Measurements from ENCODE around the gene BTLA. TPM values are rescaled to one million over a fixed set of nuclear protein-coding genes. Genes with fewer than 3 reads are reported as not detected.
"Not testable (repeated sequence)": the region's sequence is repeated elsewhere in the genome, so short reads cannot be mapped to it uniquely, and the experiment has no call there.

BTLA gene
- total RNA-seq, 2 experiments from 2014 or later, result 45.7 to 46.3 TPM

- ChIA-PET CTCF (interaction anchor here (2.2 kb wide), 1 partner anchor 12 kb away, joined by 5 read pairs; no protein-coding TSS in a partner anchor), POLR2A (interaction anchor here (1.2 kb wide), 1 partner anchor 92 kb away, joined by 3 read pairs; the partner anchor contains the start of gene CD200)
- Mint-ChIP-seq H3K4me1 (no peaks in the 10 kb centered on the region), H3K27me3 (peaks cover 3% of the 10 kb centered on the region), H3K4me3 (no peak overlapping the region), H3K27ac (no peak overlapping the region), H3K36me3 (ENCODE audit: low read depth) (no peaks in the 10 kb centered on the region), H3K9me3 (no peaks in the 10 kb centered on the region)
- no peak for DNase-seq
Measured at GRCh38 chr3:112425382-112425781, 73.9 kb downstream of the BTLA start.

- Mint-ChIP-seq H3K9me3 (no peaks in the 10 kb centered on the region), H3K36me3 (ENCODE audit: low read depth) (no peaks in the 10 kb centered on the region), H3K27me3 (peaks cover 3% of the 10 kb centered on the region), H3K4me3 (no peak overlapping the region), H3K27ac (no peak overlapping the region), H3K4me1 (no peaks in the 10 kb centered on the region)
- DNase-seq, result no peak
- ChIA-PET POLR2A (interaction anchor here (1.2 kb wide), 1 partner anchor 91 kb away, joined by 3 read pairs; the partner anchor contains the start of gene CD200), CTCF (interaction anchor here (2.2 kb wide), 1 partner anchor 13 kb away, joined by 5 read pairs; no protein-coding TSS in a partner anchor)
Measured at GRCh38 chr3:112424394-112424793, 74.9 kb downstream of the BTLA start.

- CTCF ChIA-PET; POLR2A ChIA-PET; H3K4me3 Mint-ChIP-seq; H3K9me3 Mint-ChIP-seq; H3K27me3 Mint-ChIP-seq; H3K36me3 Mint-ChIP-seq (ENCODE audit: low read depth); H3K27ac Mint-ChIP-seq; H3K4me1 Mint-ChIP-seq; DNase-seq: not testable (repeated sequence)
Measured at GRCh38 chr3:112422921-112423320, 76.4 kb downstream of the BTLA start.

- POLR2A ChIA-PET; H3K4me1 Mint-ChIP-seq; DNase-seq; H3K36me3 Mint-ChIP-seq (ENCODE audit: low read depth); H3K27ac Mint-ChIP-seq; H3K4me3 Mint-ChIP-seq; H3K9me3 Mint-ChIP-seq; CTCF ChIA-PET; H3K27me3 Mint-ChIP-seq: not testable (repeated sequence)
Measured at GRCh38 chr3:112418526-112418925, 80.7 kb downstream of the BTLA start.

GRCh38 chr3:112417696-112418318, 81.5 kb downstream of the BTLA start:
- CTCF ChIA-PET, result no interaction called here
- peaks cover 6% of the 10 kb centered on the region for H3K4me1 Mint-ChIP-seq
- H3K4me3 Mint-ChIP-seq, result no peak overlapping the region
- DNase-seq, result no peak
- POLR2A ChIA-PET, result no interaction called here
- peaks cover 3% of the 10 kb centered on the region for H3K9me3 Mint-ChIP-seq
- no peak overlapping the region for H3K27ac Mint-ChIP-seq
- H3K27me3 Mint-ChIP-seq, result peaks cover 3% of the 10 kb centered on the region
- H3K36me3 Mint-ChIP-seq (ENCODE audit: low read depth), result no peaks in the 10 kb centered on the region

GRCh38 chr3:112416391-112417212, 82.7 kb downstream of the BTLA start:
- no peaks in the 10 kb centered on the region for H3K27me3 Mint-ChIP-seq
- CTCF ChIA-PET, result no interaction called here
- POLR2A ChIA-PET, result no interaction called here

GRCh38 chr3:112415390-112415789, 83.9 kb downstream of the BTLA start:
- Mint-ChIP-seq H3K27ac (no peak overlapping the region), H3K4me1 (peaks cover 12% of the 10 kb centered on the region), H3K9me3 (peaks cover 3% of the 10 kb centered on the region), H3K36me3 (ENCODE audit: low read depth) (peaks cover 2% of the 10 kb centered on the region), H3K4me3 (no peak overlapping the region), H3K27me3 (no peaks in the 10 kb centered on the region)
- no peak for DNase-seq
- CTCF ChIA-PET, result no interaction called here
- POLR2A ChIA-PET, result no interaction called here

More at GRCh38 chr3:112416391-112417212, 82.7 kb downstream of the BTLA start:
- Mint-ChIP-seq H3K36me3 (ENCODE audit: low read depth) (peaks cover 2% of the 10 kb centered on the region), H3K9me3 (peaks cover 3% of the 10 kb centered on the region), H3K27ac (no peak overlapping the region), H3K4me1 (peaks cover 12% of the 10 kb centered on the region), H3K4me3 (no peak overlapping the region)
- DNase-seq, result no peak

Other genes with a start within 250 kb of the BTLA start
- gene SLC9C1, start 205.3 kb downstream of the BTLA start, total RNA-seq, result not detected
- gene CD200, start 166.3 kb downstream of the BTLA start, total RNA-seq, result 1 to 10 TPM; 9.1 to 9.2 TPM
- gene ATG3, start 62.5 kb upstream of the BTLA start, total RNA-seq, result 10 to 100 TPM; 74.8 to 75.3 TPM
- gene SLC35A5, start 62.6 kb upstream of the BTLA start, total RNA-seq, result 10 to 100 TPM; 29.7 TPM
- gene CCDC80, start 141.7 kb upstream of the BTLA start, total RNA-seq, result under 1 TPM; 0.25 to 0.40 TPM

All from activated CD4-positive, alpha-beta memory T cell treated with anti-CD3 and anti-CD28 coated beads, Interleukin-2, amount 10 ng/mL, durations not matched to agents 7 days and 5 days (primary cell).